ENCODE data around the gene PHETA2.

Gene PHETA2

DNA sequence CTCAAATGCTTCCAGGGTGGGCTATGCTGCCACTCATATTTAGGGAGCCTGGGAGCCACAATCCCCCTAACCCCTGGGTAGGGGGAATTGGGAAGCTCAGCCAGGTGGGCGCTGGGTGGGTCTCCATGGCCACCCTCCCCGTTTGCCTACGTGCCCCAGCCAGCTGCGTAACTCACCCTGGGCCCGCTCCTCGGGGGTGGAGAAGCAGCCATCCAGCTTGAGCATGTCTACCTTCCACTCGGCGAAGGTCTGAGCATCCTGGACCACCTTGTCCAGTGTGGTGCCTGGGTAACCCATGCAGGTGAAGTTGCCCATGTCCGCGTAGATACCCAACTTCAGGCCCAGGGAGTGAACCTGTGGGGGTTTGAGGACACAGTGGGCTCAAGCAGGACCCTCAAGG is 7.1 kb upstream of the PHETA2 start:
- Histone ChIP-seq H2BK15ac (replicated peaks; ENCODE audit: low read depth) (no peak overlapping the region), H3K79me1 (ENCODE audit: low read length) (peaks cover 2% of the 10 kb centered on the region), H3K27ac (ENCODE audit: low read depth, low read length) (no peak overlapping the region), H2BK5ac (ENCODE audit: low read length) (no peak overlapping the region), H3K36me3 (ENCODE audit: control insufficient read depth, insufficient read depth, low read length) (no peaks in the 10 kb centered on the region), H3K27me3 (ENCODE audit: insufficient read depth, low read length, poor library complexity) (no peaks in the 10 kb centered on the region), H3K56ac (ENCODE audit: low read length) (no peak overlapping the region), H3K23ac (ENCODE audit: low read length) (no peak overlapping the region), H3K9ac (ENCODE audit: low read length) (no peak overlapping the region), H2AK5ac (ENCODE audit: low read length) (no peak overlapping the region), H3K79me2 (ENCODE audit: control insufficient read depth, insufficient read depth, low read length) (no peaks in the 10 kb centered on the region), H2BK120ac (ENCODE audit: low read depth, low read length) (no peak overlapping the region), H4K5ac (ENCODE audit: low read length) (no peak overlapping the region), H3K4me3 (ENCODE audit: low read length) (no peak overlapping the region), H3K4ac (ENCODE audit: low read depth, low read length) (no peak overlapping the region), H4K8ac (ENCODE audit: low read depth, low read length) (no peak overlapping the region), H3K4me2 (ENCODE audit: low read length) (no peak overlapping the region), H3K18ac (ENCODE audit: low read length) (no peak overlapping the region), H3K4me1 (ENCODE audit: control insufficient read depth, low read depth, low read length) (peaks cover 12% of the 10 kb centered on the region)
- no CpG with 5 or more reads among the region's 10 CpGs for WGBS (ENCODE audit: extremely low coverage, insufficient coverage, low lambda C conversion rate)
- no peak for DNase-seq

DNA sequence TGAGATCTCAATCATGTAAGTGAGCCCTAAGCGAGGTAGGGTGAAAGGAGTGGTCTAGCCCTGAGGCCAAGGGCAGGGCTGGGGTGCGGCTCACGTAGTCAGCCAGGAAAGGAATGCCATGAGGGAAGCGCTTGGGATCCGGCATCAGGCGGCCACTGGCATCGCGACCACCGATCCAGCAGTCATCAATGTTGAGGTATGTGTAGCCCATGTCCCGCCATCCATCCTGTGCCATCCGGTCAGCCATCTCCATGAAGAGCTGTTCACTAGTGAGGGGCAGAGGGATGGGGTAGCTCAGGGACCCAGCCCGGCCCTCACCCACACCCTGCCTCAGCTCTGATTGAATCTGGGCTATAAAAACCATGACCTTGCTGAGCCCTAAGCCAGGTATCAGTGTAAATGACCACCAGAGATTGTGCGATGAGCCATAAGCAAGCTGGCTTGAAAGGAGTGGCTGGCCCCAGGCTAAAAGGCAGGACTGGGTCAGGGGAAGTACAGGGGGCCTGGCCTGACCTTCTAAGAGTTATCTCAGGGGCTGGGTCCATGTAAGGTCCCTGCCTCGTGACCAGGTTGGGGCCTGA is 6.3 kb upstream of the PHETA2 start:
- no peak overlapping the region for H2AK5ac ChIP-seq (ENCODE audit: low read length)
- no peak for DNase-seq
- no peak overlapping the region for H4K5ac ChIP-seq (ENCODE audit: low read length)
- H3K4me1 ChIP-seq (ENCODE audit: control insufficient read depth, low read depth, low read length): peaks cover 12% of the 10 kb centered on the region
- H2BK15ac ChIP-seq (replicated peaks; ENCODE audit: low read depth): no peak overlapping the region
- no peak overlapping the region for H2BK5ac ChIP-seq (ENCODE audit: low read length)
- no CpG with 5 or more reads among the region's 14 CpGs for WGBS (ENCODE audit: extremely low coverage, insufficient coverage, low lambda C conversion rate)
- no peak overlapping the region for H3K56ac ChIP-seq (ENCODE audit: low read length)
- H3K23ac ChIP-seq (ENCODE audit: low read length): no peak overlapping the region
- no peaks in the 10 kb centered on the region for H3K36me3 ChIP-seq (ENCODE audit: control insufficient read depth, insufficient read depth, low read length)
- no peak overlapping the region for H3K27ac ChIP-seq (ENCODE audit: low read depth, low read length)
- H3K79me1 ChIP-seq (ENCODE audit: low read length): peaks cover 2% of the 10 kb centered on the region
- H3K9ac ChIP-seq (ENCODE audit: low read length): no peak overlapping the region
- no peak overlapping the region for H3K4ac ChIP-seq (ENCODE audit: low read depth, low read length)
- no peak overlapping the region for H3K4me2 ChIP-seq (ENCODE audit: low read length)
- no peaks in the 10 kb centered on the region for H3K79me2 ChIP-seq (ENCODE audit: control insufficient read depth, insufficient read depth, low read length)
- H4K8ac ChIP-seq (ENCODE audit: low read depth, low read length): no peak overlapping the region
- H2BK120ac ChIP-seq (ENCODE audit: low read depth, low read length): no peak overlapping the region
- H3K27me3 ChIP-seq (ENCODE audit: insufficient read depth, low read length, poor library complexity): no peaks in the 10 kb centered on the region
- H3K18ac ChIP-seq (ENCODE audit: low read length): no peak overlapping the region
- no peak overlapping the region for H3K4me3 ChIP-seq (ENCODE audit: low read length)

DNA sequence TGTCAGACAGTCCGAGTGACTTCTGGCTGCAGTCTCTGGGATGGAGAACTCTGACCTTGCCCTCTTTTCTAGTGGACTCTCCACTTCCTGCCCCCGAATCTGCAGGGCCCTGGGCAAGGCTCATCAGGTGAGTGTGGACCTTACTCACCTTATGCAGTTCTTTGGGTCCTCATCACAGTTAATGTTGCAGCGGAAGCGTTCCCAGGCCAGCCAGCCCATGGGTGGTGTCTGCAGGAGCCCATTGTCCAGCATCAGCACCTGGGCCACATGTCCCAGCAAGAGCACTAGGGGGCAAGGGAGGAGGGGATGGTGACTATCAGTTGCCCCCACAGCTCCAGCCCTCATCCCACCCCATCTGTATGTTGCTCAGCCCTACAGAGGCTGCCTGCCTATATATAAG is 5.8 kb upstream of the PHETA2 start:
- Histone ChIP-seq H4K8ac (ENCODE audit: low read depth, low read length) (no peak overlapping the region), H3K4me2 (ENCODE audit: low read length) (no peak overlapping the region), H3K79me1 (ENCODE audit: low read length) (peaks cover 2% of the 10 kb centered on the region), H3K4me3 (ENCODE audit: low read length) (no peak overlapping the region), H4K5ac (ENCODE audit: low read length) (no peak overlapping the region), H3K9ac (ENCODE audit: low read length) (no peak overlapping the region), H3K27me3 (ENCODE audit: insufficient read depth, low read length, poor library complexity) (no peaks in the 10 kb centered on the region), H3K4ac (ENCODE audit: low read depth, low read length) (no peak overlapping the region), H3K79me2 (ENCODE audit: control insufficient read depth, insufficient read depth, low read length) (no peaks in the 10 kb centered on the region), H2BK15ac (replicated peaks; ENCODE audit: low read depth) (no peak overlapping the region), H3K4me1 (ENCODE audit: control insufficient read depth, low read depth, low read length) (peaks cover 12% of the 10 kb centered on the region), H2AK5ac (ENCODE audit: low read length) (no peak overlapping the region), H2BK120ac (ENCODE audit: low read depth, low read length) (no peak overlapping the region), H3K18ac (ENCODE audit: low read length) (no peak overlapping the region), H2BK5ac (ENCODE audit: low read length) (no peak overlapping the region), H3K27ac (ENCODE audit: low read depth, low read length) (no peak overlapping the region), H3K56ac (ENCODE audit: low read length) (no peak overlapping the region), H3K36me3 (ENCODE audit: control insufficient read depth, insufficient read depth, low read length) (no peaks in the 10 kb centered on the region), H3K23ac (ENCODE audit: low read length) (no peak overlapping the region)
- WGBS (ENCODE audit: extremely low coverage, insufficient coverage, low lambda C conversion rate): no CpG with 5 or more reads among the region's 4 CpGs
- DNase-seq: no peak

- no peaks in the 10 kb centered on the region for H3K27me3 ChIP-seq (ENCODE audit: insufficient read depth, low read length, poor library complexity)
- no peak overlapping the region for H3K4ac ChIP-seq (ENCODE audit: low read depth, low read length)
- peaks cover 12% of the 10 kb centered on the region for H3K4me1 ChIP-seq (ENCODE audit: control insufficient read depth, low read depth, low read length)
- H3K9ac ChIP-seq (ENCODE audit: low read length): peak overlapping the region; percentile 18
- H4K8ac ChIP-seq (ENCODE audit: low read depth, low read length): no peak overlapping the region
- H3K36me3 ChIP-seq (ENCODE audit: control insufficient read depth, insufficient read depth, low read length): no peaks in the 10 kb centered on the region
- H3K23ac ChIP-seq (ENCODE audit: low read length): no peak overlapping the region
- peak overlapping the region; percentile 49 for H3K4me3 ChIP-seq (ENCODE audit: low read length)
- H2BK120ac ChIP-seq (ENCODE audit: low read depth, low read length): no peak overlapping the region
- H3K79me2 ChIP-seq (ENCODE audit: control insufficient read depth, insufficient read depth, low read length): no peaks in the 10 kb centered on the region
- no peak overlapping the region for H3K18ac ChIP-seq (ENCODE audit: low read length)
- no peak overlapping the region for H3K27ac ChIP-seq (ENCODE audit: low read depth, low read length)
- no CpG with 5 or more reads among the region's 19 CpGs for WGBS (ENCODE audit: extremely low coverage, insufficient coverage, low lambda C conversion rate)
- peaks cover 2% of the 10 kb centered on the region for H3K79me1 ChIP-seq (ENCODE audit: low read length)
- H2BK15ac ChIP-seq (replicated peaks; ENCODE audit: low read depth): no peak overlapping the region
- no peak overlapping the region for H2AK5ac ChIP-seq (ENCODE audit: low read length)
- H4K5ac ChIP-seq (ENCODE audit: low read length): no peak overlapping the region
- H3K4me2 ChIP-seq (ENCODE audit: low read length): peak overlapping the region; percentile 14
- H2BK5ac ChIP-seq (ENCODE audit: low read length): no peak overlapping the region
- H3K56ac ChIP-seq (ENCODE audit: low read length): peak overlapping the region; percentile 19
- DNase-seq: no peak
Measured at GRCh38 chr22:42069801-42070516, 4.1 kb upstream of the PHETA2 start.

DNA sequence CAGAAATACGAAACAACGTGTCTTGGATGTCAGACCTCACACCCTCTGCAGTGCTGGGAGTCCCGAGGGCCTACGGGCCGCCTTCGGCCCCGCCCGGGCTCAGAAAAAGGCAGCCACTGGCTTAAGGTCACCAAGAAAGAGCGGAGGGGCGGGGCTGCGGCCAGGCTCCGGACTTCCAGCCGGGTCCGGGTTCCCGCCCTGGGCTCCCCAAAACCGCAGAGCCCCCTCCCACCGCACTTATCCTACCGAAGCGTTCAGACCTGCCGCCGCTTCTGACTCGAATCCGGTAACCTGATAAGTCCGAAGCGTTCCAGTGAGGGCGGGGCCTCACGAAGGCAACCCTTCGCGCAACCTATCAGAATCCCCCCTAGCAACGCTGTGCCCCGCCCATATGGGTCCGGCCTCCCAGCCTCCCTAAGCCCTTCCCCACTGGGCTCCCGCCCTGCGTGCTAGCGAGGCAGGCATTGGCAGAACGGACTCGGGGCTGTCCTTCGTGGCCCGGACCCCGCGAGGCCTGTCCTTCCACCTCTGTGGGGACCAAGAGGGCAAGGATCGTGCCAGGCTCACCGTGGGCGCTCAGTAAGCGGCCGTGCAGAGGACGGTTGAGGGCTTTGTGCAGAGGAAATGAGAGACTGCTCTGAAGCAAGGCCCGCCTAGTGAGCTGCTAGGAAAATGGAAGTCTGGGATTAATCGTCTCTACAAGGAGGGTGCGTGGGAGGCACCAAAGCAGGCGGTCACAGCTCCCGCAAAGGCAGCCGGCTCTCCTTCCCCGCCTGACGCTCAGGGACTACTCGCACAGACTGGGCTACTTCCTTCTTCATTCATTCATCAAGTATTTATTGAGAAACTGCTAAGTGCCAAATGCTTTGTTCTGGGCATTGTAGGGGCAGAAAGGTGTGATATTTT is 3.3 kb upstream of the PHETA2 start, which contains the start of gene NAGA:
TSS of gene NAGA (minus strand) at position 296 of the 906 bp plus-strand sequence. CDS start 515 bp downstream, outside the sequence.
- no CpG with 5 or more reads among the region's 56 CpGs for WGBS (ENCODE audit: extremely low coverage, insufficient coverage, low lambda C conversion rate)
- no peak within 1 kb of the TSS for H3K18ac ChIP-seq (ENCODE audit: low read length)
- peak within 1 kb of the TSS; percentile 57 for H4K8ac ChIP-seq (ENCODE audit: low read depth, low read length)
- H3K4me1 ChIP-seq (ENCODE audit: control insufficient read depth, low read depth, low read length): peaks cover 7% of the 10 kb centered on the region
- H3K79me2 ChIP-seq (ENCODE audit: control insufficient read depth, insufficient read depth, low read length): no peaks in the 10 kb centered on the region
- peak within 1 kb of the TSS; percentile 49 for H3K4me3 ChIP-seq (ENCODE audit: low read length)
- no peak within 1 kb of the TSS for H3K27ac ChIP-seq (ENCODE audit: low read depth, low read length)
- H3K27me3 ChIP-seq (ENCODE audit: insufficient read depth, low read length, poor library complexity): no peaks in the 10 kb centered on the region
- no peak within 1 kb of the TSS for H4K5ac ChIP-seq (ENCODE audit: low read length)
- H2AK5ac ChIP-seq (ENCODE audit: low read length): no peak within 1 kb of the TSS
- H3K23ac ChIP-seq (ENCODE audit: low read length): no peak within 1 kb of the TSS
- peak; percentile 97 for DNase-seq
- peak within 1 kb of the TSS; percentile 73 for H3K9ac ChIP-seq (ENCODE audit: low read length)
- H3K4me2 ChIP-seq (ENCODE audit: low read length): peak within 1 kb of the TSS; percentile 75
- H3K79me1 ChIP-seq (ENCODE audit: low read length): peaks cover 2% of the 10 kb centered on the region
- no peak within 1 kb of the TSS for H2BK15ac ChIP-seq (replicated peaks; ENCODE audit: low read depth)
- H2BK5ac ChIP-seq (ENCODE audit: low read length): no peak within 1 kb of the TSS
- no peak within 1 kb of the TSS for H3K4ac ChIP-seq (ENCODE audit: low read depth, low read length)
- peak within 1 kb of the TSS; percentile 84 for H3K56ac ChIP-seq (ENCODE audit: low read length)
- H3K36me3 ChIP-seq (ENCODE audit: control insufficient read depth, insufficient read depth, low read length): no peaks in the 10 kb centered on the region
- no peak within 1 kb of the TSS for H2BK120ac ChIP-seq (ENCODE audit: low read depth, low read length)

Data from mesendoderm (in vitro differentiated cells).